Head of caudate nucleus (tissue), 42 donors: ENCODE measurements around the gene TIAM2.
A peak's percentile ranks its signal among the peaks of the same experiment; 100 is the strongest.

ENCODE experiments used
- DNase-seq, 42 donors: peaks; one replicate each; pipeline versions ENCODE4 v3.0.0 to v3.0.0-alpha.2; 2020 to 2021; ENCODE audit warnings: mixed read lengths in 7 of 42
- intact Hi-C: fragments of 100-400 bp; cut with DNase I; formaldehyde crosslinking; loops from one replicate; pipeline ENCODE4 v1.15.0; 2022

TIAM2 gene

DNA sequence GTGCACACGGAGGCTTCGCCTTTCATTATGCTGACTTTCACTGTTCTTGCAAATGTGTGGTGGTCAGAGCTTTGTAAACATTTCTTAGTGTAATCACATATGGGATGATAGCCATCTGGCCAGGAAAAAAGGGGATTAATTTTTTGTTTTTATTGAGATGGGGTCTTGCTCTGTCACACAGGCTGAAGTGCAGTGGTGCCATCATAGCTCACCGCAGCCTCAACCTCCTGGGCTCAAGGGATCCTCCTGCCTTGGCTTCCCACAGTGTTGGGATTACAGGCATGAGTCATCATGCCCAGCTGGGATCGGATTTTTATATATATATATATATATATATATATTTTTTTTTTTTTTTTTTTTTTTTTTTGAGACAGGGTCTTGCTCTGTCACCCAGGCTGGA lies 11.0 kb upstream of the TIAM2 start:
- DNase-seq, result no peak
- intact Hi-C loops, result no loop called here

DNA sequence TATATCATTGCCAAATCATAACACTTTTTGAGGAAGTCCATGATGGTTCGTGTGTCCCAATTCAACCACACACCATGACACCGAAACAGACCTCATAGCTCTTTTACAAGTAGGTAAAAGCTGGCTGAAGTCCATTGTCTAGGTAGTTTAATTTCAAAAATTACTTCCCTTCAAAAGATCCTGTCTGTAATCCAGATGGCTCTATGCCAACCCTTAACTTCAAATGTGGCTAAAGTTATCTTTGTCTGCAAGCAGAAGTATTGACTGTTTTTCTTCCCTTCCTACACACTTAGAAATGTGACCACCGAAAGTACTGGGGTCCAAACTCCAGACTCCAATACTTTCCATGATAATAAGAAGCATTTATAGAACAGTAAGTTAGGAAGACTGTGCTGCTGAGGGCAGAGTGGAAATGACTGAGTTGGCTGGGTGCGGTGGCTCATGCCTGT lies 8.3 kb upstream of the TIAM2 start:
- intact Hi-C loops, result no loop called here
- DNase-seq, result no peak

DNA sequence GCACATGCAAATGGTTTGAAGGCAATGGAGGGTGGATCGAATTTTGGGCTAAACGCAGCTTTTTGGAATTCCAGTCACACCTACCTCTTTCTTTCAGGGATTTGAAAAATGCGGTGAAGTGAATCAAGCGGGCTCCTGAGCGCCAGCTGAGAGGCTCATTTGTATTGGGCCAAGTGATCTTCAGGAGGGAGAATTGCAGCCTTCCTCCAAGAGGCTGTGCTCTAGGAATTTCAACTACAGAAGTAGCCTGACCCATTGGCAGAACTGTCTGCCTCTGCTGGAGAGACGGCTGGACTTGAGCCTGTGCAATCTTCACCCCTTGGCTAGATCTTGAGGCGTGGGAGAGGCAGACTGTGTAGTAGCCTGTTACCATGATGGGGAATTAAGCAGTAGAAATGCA lies 5.7 kb upstream of the TIAM2 start:
- intact Hi-C loops, result no loop called here
- peak in 7 of 42 donors; percentile 5 to 47 (median 24) for DNase-seq

DNA sequence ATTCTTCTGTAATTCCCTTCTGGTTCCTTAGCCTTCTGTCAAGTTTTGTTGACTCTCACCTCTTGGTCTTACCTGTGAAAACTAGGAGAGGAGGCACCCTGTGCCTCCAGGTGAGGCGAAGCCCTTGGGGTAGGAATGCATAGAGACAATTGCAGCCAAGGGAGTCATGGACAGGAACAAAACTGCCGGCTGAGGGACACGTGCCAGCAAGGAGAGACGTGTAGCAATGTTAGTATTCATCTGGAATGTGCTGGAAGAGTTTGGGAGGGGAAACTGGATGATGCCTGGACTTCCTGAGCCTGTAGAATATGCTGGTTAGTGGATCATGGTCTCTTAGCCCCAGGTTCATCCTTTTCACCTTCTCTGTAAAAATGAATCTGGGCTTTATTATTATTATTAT lies 3.9 kb upstream of the TIAM2 start:
- intact Hi-C loops, result no loop called here

DNA sequence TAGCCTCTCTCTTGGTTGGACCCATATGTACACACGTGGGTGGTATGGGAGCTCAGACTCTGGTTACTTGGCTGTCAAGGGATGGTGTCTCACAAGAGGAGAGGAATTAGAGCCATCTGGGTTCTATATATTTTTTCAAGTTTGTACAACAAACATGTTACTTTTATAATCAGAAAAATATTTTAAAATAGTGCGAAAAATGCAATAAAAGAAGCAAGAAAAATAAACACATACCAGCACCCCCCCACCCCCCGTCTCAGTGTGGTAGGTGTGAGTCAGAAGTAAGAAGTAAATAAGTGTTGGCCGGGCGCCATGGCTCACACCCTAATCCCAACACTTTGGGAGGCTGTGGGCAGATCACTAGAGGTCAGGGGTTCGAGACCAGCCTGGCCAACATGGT lies 2.1 kb upstream of the TIAM2 start:
- intact Hi-C loops, result no loop called here
- DNase-seq, result no peak

More for the DNA sequence above, 3.9 kb upstream of the TIAM2 start:
- no peak for DNase-seq

DNA sequence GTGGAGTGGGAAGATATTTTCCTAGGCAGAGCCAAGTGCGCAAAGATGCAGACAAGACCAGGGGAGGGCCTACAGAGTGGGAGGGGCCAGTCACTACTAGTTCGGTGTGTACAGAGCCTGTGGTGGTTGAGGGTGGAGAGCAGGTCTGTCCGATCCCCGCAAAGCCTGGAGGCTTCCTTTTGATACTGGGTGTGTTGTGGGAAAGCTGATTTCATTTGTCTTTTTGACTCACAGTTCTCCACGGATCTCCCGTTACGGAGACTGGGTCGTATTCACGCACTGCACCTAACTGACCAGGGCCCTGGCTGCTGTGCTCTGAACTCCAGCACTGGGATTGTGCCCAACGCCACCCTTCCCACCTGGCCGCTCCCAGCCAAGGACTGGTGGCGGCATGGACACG lies 1.4 kb upstream of the TIAM2 start:
- no peak for DNase-seq
- intact Hi-C loops, result no loop called here

DNA sequence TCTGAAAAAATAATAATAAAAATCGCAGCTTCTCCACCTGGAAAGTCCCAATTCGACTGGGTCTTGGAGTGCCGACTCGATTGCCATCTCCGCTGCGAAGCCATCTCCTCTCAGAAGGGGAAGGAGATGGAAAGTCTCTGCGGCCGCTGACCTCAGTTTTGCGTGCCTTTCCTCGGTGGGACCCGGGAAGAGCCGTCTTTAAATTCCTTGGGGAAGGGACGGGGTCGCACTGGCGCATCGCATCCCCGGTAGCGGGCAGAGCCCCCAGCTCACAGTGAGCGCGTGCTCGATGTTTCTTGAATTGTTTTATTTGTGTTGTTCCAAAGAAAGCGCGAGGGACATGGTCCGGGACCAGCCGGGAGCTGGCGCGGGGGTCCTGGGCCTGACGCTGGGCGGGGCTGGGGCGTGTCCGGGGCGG lies 270 bp upstream of the TIAM2 start:
- intact Hi-C loops, result no loop called here
- DNase-seq, result no peak

DNA sequence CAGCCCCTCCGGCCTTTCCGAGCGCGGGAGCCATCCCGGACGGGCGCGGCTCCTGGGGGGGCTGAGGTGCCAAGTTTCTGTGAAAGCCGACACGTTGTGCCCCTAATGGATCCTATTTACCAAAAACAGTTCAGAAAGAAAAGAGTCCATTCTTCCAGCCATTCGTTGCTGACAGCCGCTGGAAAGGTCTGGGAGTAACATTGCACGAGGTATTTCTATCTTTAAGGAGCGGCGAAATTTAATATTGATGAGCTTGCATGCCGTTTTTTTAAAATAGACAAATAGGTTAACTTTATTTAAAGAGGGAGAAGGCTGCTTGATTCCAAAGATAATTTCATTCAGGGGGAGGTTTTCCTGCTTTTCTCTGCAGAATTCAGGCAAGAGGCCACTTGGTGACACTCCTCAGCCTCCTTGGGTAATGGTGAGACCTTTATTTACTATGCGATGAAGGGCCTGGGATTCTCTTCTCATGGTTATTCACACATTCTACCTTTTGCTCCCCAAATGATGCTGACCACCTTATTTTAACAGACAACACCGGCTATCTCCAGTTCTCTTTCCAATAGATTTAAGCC lies 988 bp downstream of the TIAM2 start:
- intact Hi-C loops, result no loop called here
- no peak for DNase-seq

DNA sequence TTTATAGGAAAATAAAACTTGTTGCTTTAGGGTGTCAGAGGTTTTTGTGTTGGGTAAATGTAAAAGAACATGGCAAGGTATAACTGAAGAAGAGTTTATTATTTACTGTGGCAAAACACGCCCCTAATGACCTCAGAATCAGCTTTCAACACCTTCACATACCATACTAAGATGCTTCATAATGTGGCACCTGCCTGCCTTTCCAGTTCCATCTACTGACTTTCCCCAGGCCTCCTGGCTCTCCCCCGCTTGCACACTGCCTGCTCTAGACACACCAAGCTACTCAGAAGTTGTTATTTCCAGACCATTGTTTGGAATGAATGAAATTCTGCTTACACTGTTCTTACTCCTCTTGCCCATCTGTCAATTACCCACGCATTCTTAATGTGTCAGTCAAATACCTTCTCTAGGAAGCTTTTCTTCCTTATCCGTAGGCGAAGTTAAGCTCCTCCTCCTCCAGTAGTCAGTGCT lies 1.8 kb downstream of the TIAM2 start:
- peak in 3 of 42 donors; percentile 6 to 18 (median 14) for DNase-seq
- intact Hi-C loops, result no loop called here

DNA sequence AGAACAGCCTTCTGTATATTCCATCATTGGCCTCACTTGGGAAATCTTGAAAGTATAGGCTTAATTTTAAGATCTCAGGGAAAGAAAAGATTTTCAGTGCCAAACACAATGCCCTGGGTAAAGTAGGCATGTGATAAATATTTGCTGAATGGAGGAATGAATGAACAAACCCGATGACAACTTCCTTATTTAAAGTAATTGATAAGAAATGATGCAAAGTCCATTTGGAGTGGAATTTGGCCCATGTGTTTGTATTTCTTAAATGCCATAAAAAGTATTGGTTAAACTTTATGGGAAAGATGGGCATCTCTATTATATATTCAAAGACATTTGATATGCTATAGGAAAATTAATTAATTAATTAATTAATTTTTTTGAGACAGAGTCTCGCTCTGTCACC lies 3.7 kb downstream of the TIAM2 start:
- intact Hi-C loops, result no loop called here
- no peak for DNase-seq

DNA sequence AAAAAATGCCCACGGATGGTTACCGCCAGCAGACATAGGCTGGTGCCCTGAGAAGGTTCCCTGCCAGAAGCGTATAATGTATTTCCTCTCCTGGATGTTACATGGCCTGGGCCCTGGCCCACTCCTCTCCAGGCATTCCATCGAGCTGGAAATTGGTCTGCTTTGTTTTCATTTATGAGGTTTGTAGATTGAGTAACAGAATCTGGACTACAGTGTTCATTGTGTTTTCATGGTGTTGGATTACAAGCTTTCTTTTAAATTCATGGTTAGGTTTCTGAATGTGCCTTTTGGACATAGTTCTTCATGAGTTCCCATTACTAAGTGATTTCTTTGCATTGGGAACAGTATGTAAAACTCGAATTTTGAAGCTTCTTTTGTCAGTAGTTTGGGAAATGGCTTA lies 6.4 kb downstream of the TIAM2 start:
- DNase-seq, result no peak
- intact Hi-C loops, result no loop called here

DNA sequence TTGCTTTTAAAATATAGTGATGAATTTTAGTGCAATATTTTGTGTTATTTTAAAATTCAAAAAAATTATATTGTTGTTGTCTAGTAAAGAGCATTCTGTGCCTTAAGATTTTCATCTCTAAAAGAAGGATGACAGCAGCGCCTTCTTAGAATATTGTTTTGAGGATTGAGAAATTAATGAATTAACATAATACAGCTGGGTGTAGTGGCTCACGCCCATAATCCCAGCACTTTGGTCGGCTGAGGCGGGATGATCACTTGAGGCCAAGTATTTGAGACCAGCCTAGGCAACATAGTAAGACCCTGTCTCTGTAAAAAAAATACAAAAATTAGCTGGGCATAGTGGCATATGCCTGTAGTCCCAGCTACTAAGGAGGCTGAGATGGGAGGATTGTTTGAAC lies 6.8 kb downstream of the TIAM2 start:
- no peak for DNase-seq

DNA sequence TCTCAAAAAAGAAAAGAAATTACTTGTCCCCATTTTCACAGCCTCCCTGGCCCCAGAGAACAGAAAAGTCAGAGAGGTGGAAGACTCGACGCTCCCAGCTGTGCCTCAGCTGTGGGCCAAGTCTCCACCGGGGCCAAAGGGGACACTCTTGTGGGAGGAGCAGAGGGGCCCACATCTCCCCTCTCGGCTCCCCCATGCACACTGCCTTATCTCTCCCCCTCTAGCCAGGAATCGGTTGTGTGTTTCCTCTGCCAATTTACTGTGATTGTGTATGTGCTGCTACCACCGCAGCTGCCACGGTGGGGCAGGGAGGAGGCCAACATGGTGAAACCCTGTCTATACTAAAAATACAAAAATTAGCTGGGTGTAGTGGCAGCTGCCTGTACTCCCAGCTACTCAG lies 8.4 kb downstream of the TIAM2 start:
- intact Hi-C loops, result no loop called here
- DNase-seq, result no peak

More for the DNA sequence above, 6.8 kb downstream of the TIAM2 start:
- intact Hi-C loops, result no loop called here

DNA sequence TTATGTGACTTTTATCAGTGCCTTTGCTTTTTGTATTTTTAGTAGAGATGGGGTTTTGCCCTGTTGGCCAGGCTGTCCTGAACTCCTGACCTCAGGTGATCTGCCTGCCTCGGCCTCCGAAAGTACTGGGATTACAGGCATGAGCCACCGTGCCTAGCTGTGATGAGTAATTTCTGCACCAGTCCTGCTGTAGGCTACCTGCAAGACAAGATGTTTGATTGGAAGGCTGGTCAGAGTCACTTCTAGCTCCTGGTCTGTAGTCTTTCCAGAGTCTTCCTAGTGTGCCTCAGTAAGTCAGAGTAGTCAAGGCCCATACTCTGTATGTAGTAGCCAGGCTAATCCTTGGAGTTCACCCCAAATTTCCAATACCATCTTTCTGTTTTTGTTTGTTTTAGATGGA lies 8.9 kb downstream of the TIAM2 start:
- intact Hi-C loops, result no loop called here
- no peak for DNase-seq

DNA sequence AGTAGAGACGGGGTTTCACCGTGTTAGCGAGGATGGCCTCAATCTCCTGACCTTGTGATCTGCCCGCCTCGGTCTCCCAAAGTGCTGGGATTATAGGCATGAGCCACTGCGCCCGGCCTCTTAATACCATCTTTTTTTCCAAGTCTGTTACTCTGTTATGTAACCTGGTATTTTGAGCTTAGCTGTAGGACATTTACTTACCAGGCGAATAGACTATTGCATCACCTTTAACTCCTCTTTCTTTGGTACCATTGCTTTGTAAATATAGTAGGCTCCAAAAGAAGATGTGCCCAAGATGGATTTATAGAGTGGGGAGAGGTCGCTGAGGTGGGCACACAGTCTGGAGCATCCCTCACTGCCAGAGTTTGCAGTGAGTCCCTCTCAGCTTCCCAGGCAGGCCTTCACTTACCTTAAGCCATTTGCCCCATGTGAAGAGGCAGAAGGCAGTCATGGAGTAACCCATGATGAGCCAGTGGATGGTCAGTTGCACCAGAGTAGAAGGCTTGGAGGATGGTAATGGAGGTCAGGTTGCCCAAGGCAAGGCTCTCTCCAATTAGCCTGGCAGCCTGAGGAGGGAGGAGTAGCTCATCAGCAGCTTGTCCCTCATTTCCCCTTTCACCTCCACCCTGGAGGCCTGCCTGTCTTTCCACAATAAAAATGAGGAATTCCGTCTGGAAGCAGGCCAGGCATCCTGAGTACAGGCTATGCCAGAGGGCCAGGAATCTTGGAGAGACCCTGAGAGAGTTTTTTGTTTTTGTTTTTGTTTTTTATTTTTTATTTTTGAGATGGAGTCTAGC lies 9.7 kb downstream of the TIAM2 start:
- intact Hi-C loops, result no loop called here
- no peak for DNase-seq

DNA sequence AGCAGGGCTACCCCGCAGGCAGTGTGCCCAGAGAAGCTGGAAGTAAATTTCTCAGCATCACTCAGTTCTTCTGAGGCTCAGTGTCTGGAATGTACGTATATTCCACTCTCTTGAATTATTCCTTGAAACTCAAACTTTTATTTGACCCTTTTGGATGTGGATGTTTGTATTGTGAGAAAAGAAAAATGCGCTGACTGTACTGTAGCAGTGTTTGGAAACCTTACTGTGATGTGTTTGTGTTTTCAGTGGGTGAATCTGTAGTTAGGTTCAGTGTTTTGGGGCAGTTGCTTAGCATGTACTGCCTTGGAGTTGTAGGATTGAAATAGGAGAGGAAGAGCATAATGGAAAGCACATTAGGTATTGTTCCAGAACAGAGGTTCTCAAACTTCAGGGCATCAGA lies 13.5 kb downstream of the TIAM2 start:
- intact Hi-C loops, result no loop called here
- DNase-seq, result no peak

DNA sequence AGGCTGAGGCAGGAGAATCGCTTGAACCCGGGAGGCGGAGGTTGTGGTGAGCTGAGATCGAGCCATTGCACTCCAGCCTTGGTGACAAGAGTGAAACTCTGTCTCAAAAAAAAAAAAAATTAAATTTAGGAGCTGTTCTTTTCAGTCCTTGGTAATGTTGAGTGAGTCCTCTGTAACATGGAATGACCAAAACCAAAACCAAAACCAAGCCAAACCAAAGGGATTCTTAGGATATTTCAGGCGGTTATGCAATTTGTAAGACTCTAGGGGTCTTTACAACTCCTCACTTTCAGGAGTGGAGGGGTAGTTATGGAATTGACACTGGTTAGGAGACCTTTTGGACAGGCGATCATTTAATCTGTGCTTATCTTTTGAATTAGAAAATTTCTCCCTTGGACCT lies 15.8 kb downstream of the TIAM2 start:
- intact Hi-C loops, result no loop called here
- no peak for DNase-seq

DNA sequence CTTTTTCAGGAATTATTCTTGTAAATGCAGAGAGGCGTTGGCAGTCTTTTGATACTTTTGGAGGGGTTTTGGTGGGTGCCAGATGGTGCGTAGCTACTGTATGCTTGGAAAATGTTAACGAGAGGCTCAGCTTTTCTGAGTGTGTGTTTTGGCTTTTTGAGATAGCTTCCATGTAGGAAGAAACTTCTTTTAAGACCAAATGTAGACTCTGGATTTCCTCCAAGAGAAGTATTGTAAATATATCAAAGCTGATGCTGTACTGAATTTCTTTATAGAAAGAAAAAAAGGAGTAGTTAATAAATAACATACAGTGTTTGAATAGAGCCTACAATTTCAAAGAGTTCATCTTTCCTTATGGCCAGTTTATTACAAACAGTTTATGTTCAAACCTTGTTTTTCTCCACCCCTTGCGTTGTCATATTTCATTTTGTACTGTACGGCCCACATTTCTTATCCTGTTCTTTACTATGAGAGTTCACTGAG lies 16.7 kb downstream of the TIAM2 start:
- intact Hi-C loops, result no loop called here
- DNase-seq, result no peak

DNA sequence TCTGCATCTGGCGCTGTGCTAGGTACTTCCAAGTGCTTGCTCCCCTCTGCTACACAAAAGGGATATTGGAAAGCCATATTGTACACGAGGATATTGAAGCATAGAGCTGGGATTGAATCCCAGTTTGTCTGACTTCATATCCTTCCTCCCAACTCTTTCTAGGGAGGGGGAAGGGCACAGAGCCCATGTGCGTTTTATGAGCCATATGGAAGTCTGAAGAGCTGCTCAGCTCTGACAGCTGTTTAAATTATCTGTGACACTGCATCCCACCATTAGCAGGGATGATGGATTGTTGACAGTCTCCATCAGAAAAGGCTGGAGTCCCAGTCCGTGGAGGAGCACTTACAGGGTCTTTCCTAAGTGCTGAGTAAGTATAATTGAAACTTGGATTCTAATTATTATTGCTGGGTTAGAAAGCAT lies 18.4 kb downstream of the TIAM2 start:
- intact Hi-C loops, result no loop called here
- DNase-seq, result no peak

DNA sequence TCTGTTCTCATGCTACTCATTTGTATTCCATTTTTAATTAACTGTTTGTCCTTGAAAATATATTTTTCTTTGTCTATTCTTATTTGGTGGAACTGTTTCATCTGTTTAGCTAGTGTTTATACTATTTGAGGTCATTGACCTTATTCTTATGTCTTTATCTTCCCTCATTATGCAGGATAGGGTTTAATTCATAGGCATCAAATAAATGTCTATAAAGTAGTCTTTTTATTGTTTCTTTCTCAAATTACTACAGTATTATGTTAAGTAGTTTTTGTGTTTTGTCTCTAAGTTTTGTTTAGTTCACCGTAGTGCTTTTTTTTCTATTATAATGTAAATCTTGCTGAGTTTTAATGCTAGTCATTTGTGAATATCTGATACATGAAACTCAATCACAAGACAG lies 19.0 kb downstream of the TIAM2 start:
- DNase-seq, result no peak
- intact Hi-C loops, result no loop called here
